ENCODE results near the gene RERE. TPM values are rescaled to one million over a fixed set of nuclear protein-coding genes. Genes with fewer than 3 reads are reported as not detected.

RERE gene
- total and polyA plus RNA-seq, 12 donors = 33.4 to 146 (median 72.7) TPM

DNA sequence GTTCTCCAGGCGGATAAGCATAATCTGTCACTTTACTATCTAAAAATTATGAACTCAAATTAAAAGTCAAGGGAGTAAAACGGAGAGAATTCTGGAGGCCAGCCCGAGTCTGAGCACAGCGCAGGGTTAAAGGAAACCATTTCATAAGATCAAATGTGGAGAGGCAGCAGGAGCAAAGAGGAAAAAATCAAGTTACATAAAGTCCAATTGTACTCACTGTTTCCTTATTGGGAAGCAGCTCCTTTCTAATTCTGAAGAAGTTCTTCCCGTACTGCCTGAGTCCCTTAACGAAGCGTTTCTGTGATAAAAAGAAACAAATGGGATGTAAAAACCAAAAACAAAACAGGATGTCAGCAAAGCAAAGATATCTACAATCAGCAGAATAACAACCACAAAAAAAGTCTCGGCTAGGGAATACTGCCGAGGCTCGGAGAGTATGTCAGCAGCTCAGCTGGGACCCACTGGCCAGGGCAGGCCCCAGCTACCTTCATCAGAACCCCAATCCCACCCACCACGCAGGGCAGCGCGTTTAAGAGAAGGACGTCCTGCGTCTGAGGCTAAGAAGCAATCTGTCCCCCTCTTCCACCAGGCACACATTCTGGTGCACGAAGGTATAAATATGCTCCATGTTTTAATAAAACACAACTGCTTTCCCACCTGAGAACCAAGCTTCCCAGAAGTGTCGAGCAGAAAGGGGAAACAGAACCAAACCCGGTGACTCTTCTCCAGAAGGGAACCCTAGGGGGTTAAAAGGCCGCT is 394.8 kb downstream of the RERE start:
- peak in 4 of 7 donors; percentile 41 to 73 (median 45) for DNase-seq
- intact Hi-C loops (cut with DNase I) = loop anchor here in 1 of 2 donors (5.0 kb wide), 1 partner anchor 50 kb away; no protein-coding TSS in a partner anchor
- Histone ChIP-seq H3K27me3 (no peaks in the 10 kb centered on the region), H3K4me3 (peak overlapping the region; percentile 53 to 95 (median 72)), H3K27ac (peak overlapping the region; percentile 93 to 98 (median 97)), H3K9me3 (replicated peaks in 1 of 3) (no peaks in the 10 kb centered on the region), H3K4me1 (replicated peaks in 1 of 2) (peaks cover 37 to 62% of the 10 kb centered on the region in 2 donors), H3K36me3 (replicated peaks in 1 of 2) (peaks cover 0 to 30% of the 10 kb centered on the region in 2 donors)
- peak in 1 of 2 donors; percentile 26 for TF ChIP-seq POLR2A (IDR thresholded peaks at IDR 0.05)
- TF ChIP-seq, protein P1, sequence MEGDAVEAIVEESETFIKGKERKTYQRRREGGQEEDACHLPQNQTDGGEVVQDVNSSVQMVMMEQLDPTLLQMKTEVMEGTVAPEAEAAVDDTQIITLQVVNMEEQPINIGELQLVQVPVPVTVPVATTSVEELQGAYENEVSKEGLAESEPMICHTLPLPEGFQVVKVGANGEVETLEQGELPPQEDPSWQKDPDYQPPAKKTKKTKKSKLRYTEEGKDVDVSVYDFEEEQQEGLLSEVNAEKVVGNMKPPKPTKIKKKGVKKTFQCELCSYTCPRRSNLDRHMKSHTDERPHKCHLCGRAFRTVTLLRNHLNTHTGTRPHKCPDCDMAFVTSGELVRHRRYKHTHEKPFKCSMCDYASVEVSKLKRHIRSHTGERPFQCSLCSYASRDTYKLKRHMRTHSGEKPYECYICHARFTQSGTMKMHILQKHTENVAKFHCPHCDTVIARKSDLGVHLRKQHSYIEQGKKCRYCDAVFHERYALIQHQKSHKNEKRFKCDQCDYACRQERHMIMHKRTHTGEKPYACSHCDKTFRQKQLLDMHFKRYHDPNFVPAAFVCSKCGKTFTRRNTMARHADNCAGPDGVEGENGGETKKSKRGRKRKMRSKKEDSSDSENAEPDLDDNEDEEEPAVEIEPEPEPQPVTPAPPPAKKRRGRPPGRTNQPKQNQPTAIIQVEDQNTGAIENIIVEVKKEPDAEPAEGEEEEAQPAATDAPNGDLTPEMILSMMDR (IDR thresholded peaks at IDR 0.05) = no peak
- 0 to 1% (median 1%) methylated on average over 19 of the region's 19 CpGs for WGBS, 4 donors

DNA sequence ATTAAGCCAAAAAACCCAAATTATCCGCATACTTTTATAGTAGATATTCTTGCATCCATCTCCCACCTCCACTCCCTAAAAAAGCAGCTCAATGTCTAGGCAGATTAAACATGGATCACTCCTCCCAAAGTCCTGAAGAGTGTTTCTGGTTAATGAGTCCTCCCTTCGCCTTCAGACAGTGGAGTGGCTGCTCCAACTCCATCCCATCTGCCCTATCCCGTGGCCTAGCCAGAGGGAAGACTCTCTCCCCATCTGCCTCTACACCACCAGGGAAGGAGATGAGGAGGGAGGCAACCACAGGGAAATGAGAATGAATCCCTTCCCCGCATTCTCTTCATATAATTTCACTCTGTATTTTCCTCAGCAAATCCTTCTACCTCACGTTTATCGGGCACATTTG is 395.7 kb downstream of the RERE start:
- Histone ChIP-seq H3K4me3 (peak overlapping the region; percentile 12 to 95 (median 72)), H3K4me1 (replicated peaks in 1 of 2) (peaks cover 45 to 72% of the 10 kb centered on the region in 2 donors), H3K9me3 (replicated peaks in 1 of 3) (no peaks in the 10 kb centered on the region), H3K36me3 (replicated peaks in 1 of 2) (peaks cover 0 to 32% of the 10 kb centered on the region in 2 donors), H3K27me3 (no peaks in the 10 kb centered on the region), H3K27ac (peak overlapping the region; percentile 93 to 98 (median 97))
- intact Hi-C loops (cut with DNase I) = loop anchor here in 1 of 2 donors (5.0 kb wide), 1 partner anchor 49 kb away; no protein-coding TSS in a partner anchor
- 12 to 15% (median 14%) methylated on average over 6 of the region's 6 CpGs for WGBS, 4 donors
- DNase-seq = peak in 1 of 7 donors; percentile 49
- peak in 1 of 2 donors; percentile 43 for TF ChIP-seq POLR2A (IDR thresholded peaks at IDR 0.05)
- TF ChIP-seq, protein P1 (IDR thresholded peaks at IDR 0.05) = no peak

DNA sequence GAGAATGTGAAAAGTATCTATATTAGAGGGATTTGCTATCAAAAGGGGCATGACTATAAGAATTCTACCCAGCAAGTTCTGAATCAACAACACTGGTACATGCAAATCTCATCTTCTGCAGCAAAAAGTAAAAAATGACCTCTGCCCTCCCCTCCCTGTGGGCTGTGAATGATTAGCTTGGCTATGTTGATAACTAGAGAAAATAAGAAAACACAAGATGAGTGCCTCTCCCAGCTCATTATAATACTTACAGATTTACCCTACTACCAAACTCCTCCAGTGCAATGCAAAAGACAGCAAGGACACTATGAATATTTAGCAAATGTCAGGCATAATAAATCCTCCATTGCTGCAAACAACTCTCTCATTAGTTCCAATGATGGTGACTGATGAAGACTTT is 397.1 kb downstream of the RERE start:
- no peaks in the 10 kb centered on the region for H3K9me3 ChIP-seq (replicated peaks in 1 of 3)
- intact Hi-C loops (cut with DNase I) = loop anchor here in 1 of 2 donors (5.0 kb wide), 1 partner anchor 48 kb away; no protein-coding TSS in a partner anchor
- no peaks in the 10 kb centered on the region for H3K27me3 ChIP-seq
- peaks cover 0 to 33% of the 10 kb centered on the region in 2 donors for H3K36me3 ChIP-seq (replicated peaks in 1 of 2)
- peak overlapping the region; percentile 31 to 98 (median 97) for H3K27ac ChIP-seq
- no peak for DNase-seq
- TF ChIP-seq, protein P1 (IDR thresholded peaks at IDR 0.05) = no peak
- no peak for TF ChIP-seq POLR2A (IDR thresholded peaks at IDR 0.05)
- H3K4me1 ChIP-seq (replicated peaks in 1 of 2) = peaks cover 48 to 79% of the 10 kb centered on the region in 2 donors
- H3K4me3 ChIP-seq = peak overlapping the region in 2 of 4 donors; percentile 26 to 95

DNA sequence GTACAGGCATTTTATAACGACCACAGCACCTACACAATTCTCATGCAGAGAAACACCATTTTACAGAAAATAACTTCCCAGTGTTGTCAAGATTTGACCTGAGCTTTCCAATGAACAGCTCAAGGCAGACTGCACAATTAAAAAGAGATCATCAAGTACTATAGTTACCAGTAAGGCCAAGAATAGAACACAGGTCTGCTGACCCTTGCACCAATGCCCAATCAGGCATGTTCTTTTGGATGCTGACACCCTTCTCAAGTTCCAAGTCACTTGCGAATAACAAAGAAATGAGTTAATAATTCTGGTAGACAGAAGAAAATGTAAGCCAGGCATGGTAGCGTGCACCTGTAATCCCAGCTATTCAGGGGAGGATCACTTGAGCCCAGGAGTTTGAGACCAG is 397.6 kb downstream of the RERE start:
- DNase-seq = no peak
- Histone ChIP-seq H3K36me3 (replicated peaks in 1 of 2) (peaks cover 0 to 33% of the 10 kb centered on the region in 2 donors), H3K27ac (peak overlapping the region in 4 of 5 donors; percentile 31 to 98 (median 98)), H3K4me1 (replicated peaks in 1 of 2) (peaks cover 48 to 79% of the 10 kb centered on the region in 2 donors), H3K27me3 (no peaks in the 10 kb centered on the region), H3K4me3 (peak overlapping the region in 1 of 4 donors; percentile 95), H3K9me3 (replicated peaks in 1 of 3) (no peaks in the 10 kb centered on the region)
- no peak for TF ChIP-seq POLR2A (IDR thresholded peaks at IDR 0.05)
- TF ChIP-seq, protein P1 (IDR thresholded peaks at IDR 0.05) = no peak
- intact Hi-C loops (cut with DNase I) = loop anchor here in 1 of 2 donors (5.0 kb wide), 1 partner anchor 48 kb away; no protein-coding TSS in a partner anchor
- WGBS, 4 donors = 55 to 66% (median 64%) methylated on average over 3 of the region's 3 CpGs

Data from adrenal gland (tissue), 12 donors.